ENCODE results near the gene OPHN1. TPM values are rescaled to one million over a fixed set of nuclear protein-coding genes. Genes with fewer than 3 reads are reported as not detected.

The OPHN1 gene
- total RNA-seq, 2 donors from 2014 or later, result 2.5 to 4.3 TPM

GRCh38 chrX:68109162-68109561 is 324.1 kb downstream of the OPHN1 start:
- Histone ChIP-seq H3K4me1 (no peaks in the 10 kb centered on the region), H3K36me3 (no peaks in the 10 kb centered on the region), H3K4me3 (no peak overlapping the region), H3K9me3 (no peaks in the 10 kb centered on the region), H3K27ac (no peak overlapping the region), H3K27me3 (no peaks in the 10 kb centered on the region)
- DNase-seq (ENCODE audit: low spot score), result no peak
- TF ChIP-seq, protein P1, sequence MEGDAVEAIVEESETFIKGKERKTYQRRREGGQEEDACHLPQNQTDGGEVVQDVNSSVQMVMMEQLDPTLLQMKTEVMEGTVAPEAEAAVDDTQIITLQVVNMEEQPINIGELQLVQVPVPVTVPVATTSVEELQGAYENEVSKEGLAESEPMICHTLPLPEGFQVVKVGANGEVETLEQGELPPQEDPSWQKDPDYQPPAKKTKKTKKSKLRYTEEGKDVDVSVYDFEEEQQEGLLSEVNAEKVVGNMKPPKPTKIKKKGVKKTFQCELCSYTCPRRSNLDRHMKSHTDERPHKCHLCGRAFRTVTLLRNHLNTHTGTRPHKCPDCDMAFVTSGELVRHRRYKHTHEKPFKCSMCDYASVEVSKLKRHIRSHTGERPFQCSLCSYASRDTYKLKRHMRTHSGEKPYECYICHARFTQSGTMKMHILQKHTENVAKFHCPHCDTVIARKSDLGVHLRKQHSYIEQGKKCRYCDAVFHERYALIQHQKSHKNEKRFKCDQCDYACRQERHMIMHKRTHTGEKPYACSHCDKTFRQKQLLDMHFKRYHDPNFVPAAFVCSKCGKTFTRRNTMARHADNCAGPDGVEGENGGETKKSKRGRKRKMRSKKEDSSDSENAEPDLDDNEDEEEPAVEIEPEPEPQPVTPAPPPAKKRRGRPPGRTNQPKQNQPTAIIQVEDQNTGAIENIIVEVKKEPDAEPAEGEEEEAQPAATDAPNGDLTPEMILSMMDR (IDR thresholded peaks at IDR 0.05), result no peak

- no peaks in the 10 kb centered on the region for H3K4me1 ChIP-seq
- H3K4me3 ChIP-seq, result no peak overlapping the region
- no peaks in the 10 kb centered on the region for H3K36me3 ChIP-seq
- no peak overlapping the region for H3K27ac ChIP-seq
- TF ChIP-seq, protein P1 (IDR thresholded peaks at IDR 0.05), result no peak
- no peak for DNase-seq (ENCODE audit: low spot score)
- H3K9me3 ChIP-seq, result peaks cover 0 to 8% of the 10 kb centered on the region in 2 donors
- no peaks in the 10 kb centered on the region for H3K27me3 ChIP-seq
Observed at GRCh38 chrX:68098431-68098830, 334.9 kb downstream of the OPHN1 start.

DNA sequence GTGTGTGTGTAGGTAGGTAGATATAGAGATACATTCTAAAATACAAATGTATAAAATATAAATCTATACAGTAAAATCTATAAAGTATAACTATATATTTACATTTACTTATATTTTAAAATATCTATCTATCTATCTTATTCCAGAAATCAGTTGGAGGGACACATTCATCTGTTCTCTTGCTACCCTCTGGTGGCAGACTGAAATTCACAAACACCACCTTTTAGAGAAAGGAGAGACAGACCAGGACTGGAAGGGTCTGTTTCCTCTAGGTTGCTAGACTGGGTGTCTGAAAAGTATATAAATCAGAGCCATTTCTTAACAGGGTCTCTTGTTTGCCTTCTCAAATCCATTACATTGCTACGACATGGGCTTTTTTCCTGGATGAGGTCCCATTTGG is 343.0 kb downstream of the OPHN1 start:
- Histone ChIP-seq H3K27ac (no peak overlapping the region), H3K9me3 (no peaks in the 10 kb centered on the region), H3K36me3 (no peaks in the 10 kb centered on the region), H3K4me1 (no peaks in the 10 kb centered on the region), H3K4me3 (no peak overlapping the region), H3K27me3 (no peaks in the 10 kb centered on the region)
- DNase-seq (ENCODE audit: low spot score), result no peak
- TF ChIP-seq, protein P1 (IDR thresholded peaks at IDR 0.05), result peak in 1 of 2 donors; percentile 20

DNA sequence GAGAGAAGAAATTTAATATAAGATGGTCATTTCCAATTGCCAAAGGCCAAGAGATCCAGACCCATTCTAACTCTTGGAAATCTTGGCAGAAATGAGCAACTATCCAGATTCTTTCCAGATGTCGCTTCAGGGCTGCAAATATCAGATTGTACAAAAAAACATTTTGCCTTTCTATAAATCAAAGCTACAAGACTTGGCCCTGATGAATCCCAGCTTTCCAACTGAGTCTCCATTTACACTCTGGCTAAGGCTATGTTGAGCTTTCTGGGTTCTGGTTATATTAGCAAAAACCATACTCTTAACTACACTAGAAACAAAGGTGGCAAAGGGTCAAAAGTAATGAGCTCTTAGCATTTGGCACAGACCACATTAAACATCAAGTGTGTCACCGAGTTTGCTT is 345.8 kb downstream of the OPHN1 start:
- Histone ChIP-seq H3K27ac (no peak overlapping the region), H3K4me3 (no peak overlapping the region)

DNA sequence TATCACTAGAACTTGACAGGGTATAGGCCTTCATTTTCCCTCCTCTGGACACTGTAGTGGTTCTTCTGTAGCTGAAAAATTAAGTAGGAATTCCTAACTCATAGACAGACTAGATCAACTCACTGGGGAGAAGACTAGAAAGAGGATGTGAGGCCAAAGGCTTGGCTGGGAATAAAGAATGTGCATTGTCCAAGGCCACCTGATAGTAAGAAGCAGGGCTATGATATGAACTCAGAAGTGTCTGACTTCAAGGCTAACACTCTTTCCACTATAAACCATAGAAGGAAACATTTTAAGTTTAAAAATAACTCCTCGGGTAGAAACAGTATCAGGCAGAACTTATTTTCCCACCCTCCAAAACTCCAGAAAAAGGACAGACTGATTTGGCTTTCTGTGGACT is 346.6 kb downstream of the OPHN1 start:
- DNase-seq (ENCODE audit: low spot score), result no peak
- no peaks in the 10 kb centered on the region for H3K36me3 ChIP-seq
- no peak overlapping the region for H3K4me3 ChIP-seq
- TF ChIP-seq, protein P1 (IDR thresholded peaks at IDR 0.05), result no peak
- H3K27me3 ChIP-seq, result no peaks in the 10 kb centered on the region
- H3K4me1 ChIP-seq, result no peaks in the 10 kb centered on the region
- H3K27ac ChIP-seq, result no peak overlapping the region
- peaks cover 0 to 3% of the 10 kb centered on the region in 2 donors for H3K9me3 ChIP-seq

More for the DNA sequence above, 345.8 kb downstream of the OPHN1 start:
- TF ChIP-seq, protein P1 (IDR thresholded peaks at IDR 0.05), result no peak
- Histone ChIP-seq H3K4me1 (no peaks in the 10 kb centered on the region), H3K9me3 (peaks cover 0 to 2% of the 10 kb centered on the region in 2 donors), H3K36me3 (no peaks in the 10 kb centered on the region), H3K27me3 (no peaks in the 10 kb centered on the region)
- DNase-seq (ENCODE audit: low spot score), result no peak

- Histone ChIP-seq H3K9me3 (peaks cover 0 to 3% of the 10 kb centered on the region in 2 donors), H3K36me3 (no peaks in the 10 kb centered on the region), H3K27me3 (no peaks in the 10 kb centered on the region), H3K4me3 (no peak overlapping the region), H3K4me1 (no peaks in the 10 kb centered on the region), H3K27ac (peak overlapping the region in 1 of 2 donors; percentile 50)
- TF ChIP-seq, protein P1 (IDR thresholded peaks at IDR 0.05), result no peak
- no peak for DNase-seq (ENCODE audit: low spot score)
Observed at GRCh38 chrX:68084765-68085164, 348.5 kb downstream of the OPHN1 start.
